ENCODE results near the gene SLC44A1. TPM values are rescaled to one million over a fixed set of nuclear protein-coding genes. Genes with fewer than 3 reads are reported as not detected.

SLC44A1 gene
- polyA plus RNA-seq, 2 of the 4 experiments (the other 2 are of a cell fraction): 19.6 to 27.2 TPM

GRCh38 chr9:105436783-105437182 is 192.3 kb downstream of the SLC44A1 start:
- Histone ChIP-seq H3K27ac (no peak overlapping the region), H3K4me1 (no peaks in the 10 kb centered on the region), H3K4me2 (no peak overlapping the region), H3K9me3 (no peaks in the 10 kb centered on the region), H3K4me3 (no peak overlapping the region)
- no peak for TF ChIP-seq KDM1A (IDR thresholded peaks at IDR 0.05; ENCODE audit: low read depth)
- no peak for TF ChIP-seq HOXB5 (CRISPR knock-in tag; IDR thresholded peaks at IDR 0.05)
- no peak for TF ChIP-seq KDM5A (IDR thresholded peaks at IDR 0.05)
- no peak for TF ChIP-seq TFCP2L1 (CRISPR knock-in tag; IDR thresholded peaks at IDR 0.05)
- TF ChIP-seq PBX3 (IDR thresholded peaks at IDR 0.05): no peak
- TF ChIP-seq ATOH8 (CRISPR knock-in tag; IDR thresholded peaks at IDR 0.05; ENCODE audit: low read depth): no peak
- no peak for TF ChIP-seq HDAC2 (IDR thresholded peaks at IDR 0.05)
- no peak for TF ChIP-seq MAX (IDR thresholded peaks at IDR 0.05)
- TF ChIP-seq SREBF2 (IDR thresholded peaks at IDR 0.05): no peak
- no peak for TF ChIP-seq MAZ (IDR thresholded peaks at IDR 0.05; ENCODE audit: borderline replicate concordance, low read depth, low read length)
- TF ChIP-seq RCOR1 (IDR thresholded peaks at IDR 0.05; ENCODE audit: low read depth, low read length): no peak
- TF ChIP-seq REST (IDR thresholded peaks at IDR 0.05): no peak
- FAIRE-seq (no peak), DNase-seq (ENCODE audit: low read depth in 1 of 2, low spot score in 1 of 2) (no peak), ATAC-seq (no peak)
- POLR2A ChIA-PET: no interaction called here
- WGBS (ENCODE audit: missing lambda C conversion rate): 62% methylated on average over 4 of the region's 4 CpGs
- CTCF ChIA-PET: no interaction called here

- Histone ChIP-seq H3K4me2 (no peak overlapping the region), H3K4me3 (no peak overlapping the region), H3K27ac (no peak overlapping the region), H3K4me1 (no peaks in the 10 kb centered on the region), H3K9me3 (no peaks in the 10 kb centered on the region)
- DNase-seq (ENCODE audit: low read depth in 1 of 2, low spot score in 1 of 2) (no peak), ATAC-seq (no peak), FAIRE-seq (no peak)
- WGBS (ENCODE audit: missing lambda C conversion rate): 24% methylated on average over 1 of the region's 1 CpG
- TF ChIP-seq KDM1A (IDR thresholded peaks at IDR 0.05; ENCODE audit: low read depth) (no peak), CTCF (IDR thresholded peaks at IDR 0.05) (no peak), E2F6 (IDR thresholded peaks at IDR 0.05; ENCODE audit: borderline replicate concordance, low read depth) (no peak), RFX5 (IDR thresholded peaks at IDR 0.05) (no peak), HMGXB4 (CRISPR knock-in tag; IDR thresholded peaks at IDR 0.05; ENCODE audit: borderline replicate concordance) (no peak), HEYL (CRISPR knock-in tag; IDR thresholded peaks at IDR 0.05) (no peak), JUNB (IDR thresholded peaks at IDR 0.05) (no peak), HOXB5 (CRISPR knock-in tag; IDR thresholded peaks at IDR 0.05) (no peak), GATA3 (IDR thresholded peaks at IDR 0.05; ENCODE audit: borderline replicate concordance) (no peak), EHF (CRISPR knock-in tag; IDR thresholded peaks at IDR 0.05) (no peak), POLR2A (IDR thresholded peaks at IDR 0.05; ENCODE audit: low read length) (no peak), RARB (CRISPR knock-in tag; IDR thresholded peaks at IDR 0.05) (no peak), CBX2 (IDR thresholded peaks at IDR 0.05; ENCODE audit: borderline replicate concordance, low read depth) (no peak), MAFK (IDR thresholded peaks at IDR 0.05; ENCODE audit: partially characterized antibody) (no peak), MAZ (IDR thresholded peaks at IDR 0.05; ENCODE audit: borderline replicate concordance, low read depth, low read length) (no peak)
- CTCF ChIA-PET: no interaction called here
- POLR2A ChIA-PET: no interaction called here
Measured at GRCh38 chr9:105437704-105438103, 193.3 kb downstream of the SLC44A1 start.
